ENCODE data around the gene LYPD8. TPM values are rescaled to one million over a fixed set of nuclear protein-coding genes. Genes with fewer than 3 reads are reported as not detected.

LYPD8 gene
- total RNA-seq, 2 experiments from 2014 or later = not detected

DNA sequence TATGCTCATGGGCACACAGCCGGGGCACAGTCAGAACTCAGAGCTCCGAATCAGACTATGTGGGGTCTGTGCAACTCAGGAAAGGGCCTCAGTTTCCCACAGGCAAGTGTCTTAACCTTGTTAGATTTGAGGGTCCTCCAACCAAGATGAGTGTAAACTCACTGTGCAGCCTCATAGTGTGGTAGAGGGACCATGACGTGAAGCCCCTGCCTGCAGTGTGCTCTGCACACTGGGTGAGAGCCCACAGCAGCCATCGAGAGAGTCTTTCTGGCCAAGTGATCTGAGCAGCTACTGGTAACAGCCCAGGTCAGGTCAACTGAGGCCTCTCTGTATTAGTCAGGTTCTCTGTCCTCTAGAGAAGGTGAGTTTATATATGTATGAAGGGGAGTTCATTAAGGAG, 592 bp upstream of the LYPD8 start:
- Mint-ChIP-seq H3K27ac (no peak overlapping the region), H3K4me3 (no peak overlapping the region), H3K9me3 (no peaks in the 10 kb centered on the region), H3K4me1 (ENCODE audit: low read depth) (peaks cover 8% of the 10 kb centered on the region), H3K36me3 (ENCODE audit: low read depth) (no peaks in the 10 kb centered on the region), H3K27me3 (peaks cover 6% of the 10 kb centered on the region)
- intact Hi-C loops (cut with micrococcal nuclease) = no loop called here
- ATAC-seq = no peak
- ChIA-PET POLR2A (no interaction called here), CTCF (no interaction called here)
- TF ChIP-seq, protein P1, sequence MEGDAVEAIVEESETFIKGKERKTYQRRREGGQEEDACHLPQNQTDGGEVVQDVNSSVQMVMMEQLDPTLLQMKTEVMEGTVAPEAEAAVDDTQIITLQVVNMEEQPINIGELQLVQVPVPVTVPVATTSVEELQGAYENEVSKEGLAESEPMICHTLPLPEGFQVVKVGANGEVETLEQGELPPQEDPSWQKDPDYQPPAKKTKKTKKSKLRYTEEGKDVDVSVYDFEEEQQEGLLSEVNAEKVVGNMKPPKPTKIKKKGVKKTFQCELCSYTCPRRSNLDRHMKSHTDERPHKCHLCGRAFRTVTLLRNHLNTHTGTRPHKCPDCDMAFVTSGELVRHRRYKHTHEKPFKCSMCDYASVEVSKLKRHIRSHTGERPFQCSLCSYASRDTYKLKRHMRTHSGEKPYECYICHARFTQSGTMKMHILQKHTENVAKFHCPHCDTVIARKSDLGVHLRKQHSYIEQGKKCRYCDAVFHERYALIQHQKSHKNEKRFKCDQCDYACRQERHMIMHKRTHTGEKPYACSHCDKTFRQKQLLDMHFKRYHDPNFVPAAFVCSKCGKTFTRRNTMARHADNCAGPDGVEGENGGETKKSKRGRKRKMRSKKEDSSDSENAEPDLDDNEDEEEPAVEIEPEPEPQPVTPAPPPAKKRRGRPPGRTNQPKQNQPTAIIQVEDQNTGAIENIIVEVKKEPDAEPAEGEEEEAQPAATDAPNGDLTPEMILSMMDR (IDR thresholded peaks at IDR 0.05) = no peak
- DNase-seq = no peak

DNA sequence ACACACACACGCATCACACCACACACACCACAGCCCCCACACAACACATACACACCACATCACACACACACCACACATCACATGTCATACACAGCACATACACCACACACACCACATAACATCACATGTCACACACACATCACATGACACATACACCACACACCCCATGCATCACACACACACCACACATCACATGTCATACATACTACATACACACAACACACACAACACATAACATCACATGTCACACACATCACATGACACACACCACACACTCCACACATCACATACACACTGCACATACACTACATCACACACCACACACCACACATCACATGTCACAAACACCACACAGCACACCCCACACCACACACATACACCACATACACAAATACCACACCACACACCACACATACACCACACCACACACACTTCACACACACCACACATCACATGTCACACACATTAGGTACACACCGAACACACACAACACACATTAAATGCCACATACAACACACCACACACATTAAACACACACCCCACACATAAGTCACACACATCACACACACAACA, 1.8 kb downstream of the LYPD8 start:
- H3K4me1 Mint-ChIP-seq (ENCODE audit: low read depth) = peaks cover 11% of the 10 kb centered on the region
- intact Hi-C loops (cut with micrococcal nuclease) = no loop called here
- ChIA-PET CTCF (no interaction called here), POLR2A (no interaction called here)
- H3K27me3 Mint-ChIP-seq = no peaks in the 10 kb centered on the region
- TF ChIP-seq, protein P1 (IDR thresholded peaks at IDR 0.05) = no peak
- DNase-seq (no peak), ATAC-seq (no peak)
- no peaks in the 10 kb centered on the region for H3K36me3 Mint-ChIP-seq (ENCODE audit: low read depth)
- no peak overlapping the region for H3K27ac Mint-ChIP-seq
- H3K9me3 Mint-ChIP-seq = no peaks in the 10 kb centered on the region
- no peak overlapping the region for H3K4me3 Mint-ChIP-seq

DNA sequence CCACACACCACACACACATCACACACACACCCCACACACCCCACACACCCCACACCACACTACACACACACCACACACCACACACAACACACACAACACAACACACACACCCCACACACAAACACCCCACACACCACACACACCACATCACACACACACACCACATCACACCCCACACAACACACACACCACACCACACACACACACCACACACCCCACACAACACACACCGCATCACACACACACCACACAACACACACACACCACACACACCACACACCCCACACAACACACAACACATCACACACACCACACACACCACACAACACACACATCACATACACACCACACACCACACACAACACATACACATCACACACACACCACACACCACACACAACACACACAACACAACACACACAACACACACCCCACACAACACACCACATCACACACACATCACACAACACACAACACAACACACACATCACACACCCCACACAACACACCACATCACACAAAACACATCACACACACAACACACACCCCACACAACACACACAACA, 2.4 kb downstream of the LYPD8 start:
- Mint-ChIP-seq H3K36me3 (ENCODE audit: low read depth) (no peaks in the 10 kb centered on the region), H3K4me3 (no peak overlapping the region), H3K4me1 (ENCODE audit: low read depth) (peaks cover 11% of the 10 kb centered on the region), H3K27ac (no peak overlapping the region), H3K27me3 (no peaks in the 10 kb centered on the region), H3K9me3 (no peaks in the 10 kb centered on the region)
- ATAC-seq (no peak), DNase-seq (no peak)
- POLR2A ChIA-PET = no interaction called here
- CTCF ChIA-PET = no interaction called here
- TF ChIP-seq, protein P1 (IDR thresholded peaks at IDR 0.05) = no peak
- intact Hi-C loops (cut with micrococcal nuclease) = no loop called here

DNA sequence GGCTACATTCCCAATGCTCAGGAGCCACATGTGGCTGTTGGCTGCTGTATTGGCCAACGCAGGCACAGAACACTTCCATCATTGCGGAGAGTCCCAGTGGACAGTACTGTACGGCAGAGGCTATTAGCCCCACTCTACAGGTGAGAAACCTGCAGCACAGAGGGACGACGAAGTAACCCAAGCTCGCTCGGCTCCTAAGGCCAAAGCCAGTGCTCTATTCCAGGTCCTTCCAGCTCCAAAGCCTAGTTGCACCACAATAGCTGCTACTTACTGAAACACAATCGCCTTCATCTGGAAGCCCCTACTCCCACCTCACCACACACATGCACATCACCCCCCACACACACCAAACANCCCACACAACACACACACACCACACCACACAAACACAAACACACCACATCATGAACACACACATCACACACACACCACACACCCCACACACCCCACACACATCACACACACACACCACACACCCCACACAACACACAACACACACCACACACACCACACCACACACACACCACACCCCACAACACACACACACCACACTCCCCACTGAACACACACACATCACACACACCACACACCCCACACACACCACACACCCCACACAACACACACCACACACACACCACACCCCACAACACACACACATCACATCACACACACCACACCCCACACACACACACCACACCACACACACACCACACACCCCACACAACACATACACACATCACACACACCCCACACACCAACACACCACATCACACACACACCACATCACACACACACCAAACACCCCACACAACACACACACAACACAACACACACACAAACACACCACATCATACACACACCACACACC, 3.2 kb downstream of the LYPD8 start:
- Mint-ChIP-seq H3K36me3 (ENCODE audit: low read depth) (no peaks in the 10 kb centered on the region), H3K4me1 (ENCODE audit: low read depth) (peaks cover 11% of the 10 kb centered on the region), H3K27ac (no peak overlapping the region), H3K9me3 (no peaks in the 10 kb centered on the region), H3K27me3 (no peaks in the 10 kb centered on the region), H3K4me3 (no peak overlapping the region)
- ChIA-PET CTCF (no interaction called here), POLR2A (interaction anchor here (0.6 kb wide), 1 partner anchor 66 kb away, joined by 3 read pairs; no protein-coding TSS in a partner anchor)
- ATAC-seq (peak; percentile 56), DNase-seq (peak; percentile 11)
- TF ChIP-seq, protein P1 (IDR thresholded peaks at IDR 0.05) = no peak
- intact Hi-C loops (cut with micrococcal nuclease) = no loop called here

DNA sequence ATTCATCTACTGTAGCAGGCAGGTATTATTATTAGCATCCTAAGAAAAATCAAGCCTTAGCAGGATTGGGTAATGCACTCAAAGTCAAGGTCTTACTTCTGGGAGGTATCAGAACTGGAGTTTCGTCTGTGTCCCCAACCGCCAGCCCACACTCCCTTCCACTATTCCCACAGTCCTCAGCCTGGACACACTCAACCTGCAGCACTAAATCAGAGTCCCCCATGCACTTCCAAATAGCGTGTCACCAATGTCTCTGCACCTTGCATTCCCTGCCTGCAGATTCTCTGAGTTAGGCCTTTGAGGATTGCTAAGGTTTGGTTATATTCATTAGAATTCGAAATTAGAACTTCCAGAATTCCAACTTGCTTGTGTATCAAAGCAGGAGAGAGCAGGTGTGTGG, 3.9 kb downstream of the LYPD8 start:
- no peak overlapping the region for H3K27ac Mint-ChIP-seq
- H3K9me3 Mint-ChIP-seq = no peaks in the 10 kb centered on the region
- intact Hi-C loops (cut with micrococcal nuclease) = no loop called here
- H3K4me1 Mint-ChIP-seq (ENCODE audit: low read depth) = peaks cover 11% of the 10 kb centered on the region
- H3K27me3 Mint-ChIP-seq = no peaks in the 10 kb centered on the region
- DNase-seq (no peak), ATAC-seq (peak; percentile 31)
- ChIA-PET CTCF (interaction anchor here (1.8 kb wide), 1 partner anchor 55 kb away, joined by 6 read pairs; no protein-coding TSS in a partner anchor), POLR2A (interaction anchor here (0.6 kb wide), 1 partner anchor 67 kb away, joined by 3 read pairs; no protein-coding TSS in a partner anchor)
- H3K4me3 Mint-ChIP-seq = no peak overlapping the region
- no peaks in the 10 kb centered on the region for H3K36me3 Mint-ChIP-seq (ENCODE audit: low read depth)
- TF ChIP-seq, protein P1 (IDR thresholded peaks at IDR 0.05) = no peak

Measured in activated CD8-positive, alpha-beta T cell treated with anti-CD3 and anti-CD28 coated beads for 36 hours (primary cell).